Fibroblast of mammary gland (primary cell): ENCODE results near the gene ABCC10.
"Not testable (repeated sequence)": the region's sequence is repeated elsewhere in the genome, so short reads cannot be mapped to it uniquely, and the experiment has no call there.

Experiments
- DNase-seq: peaks from one replicate; pipeline ENCODE4 v3.0.0-alpha.2; 2010; ENCODE audit warnings: low read depth
- H3K4me3 ChIP-seq: 2 replicates; pipeline ENCODE4 v1.5.1; 2011; ENCODE audit warnings: low read depth, mild to moderate bottlenecking, low read length, moderate library complexity; ENCODE audit not compliant: control insufficient read depth
- CTCF ChIP-seq: conservative IDR thresholded peaks from 2 replicates; pipeline ENCODE4 v1.5.1; 2011; ENCODE audit warnings: low read depth, low read length, inconsistent platforms; ENCODE audit not compliant: control insufficient read depth, insufficient read depth

ABCC10 gene

GRCh38 chr6:43427406-43428111 lies at the start of gene ABCC10:
Gene ABCC10, plus strand, starts transcription at chr6:43427541. Its CDS starts 438 bp downstream, at chr6:43427979.
- peak; percentile 37 for TF ChIP-seq CTCF
- peak within 1 kb of the TSS; percentile 95 for H3K4me3 ChIP-seq
- peak; percentile 98 for DNase-seq

DNA sequence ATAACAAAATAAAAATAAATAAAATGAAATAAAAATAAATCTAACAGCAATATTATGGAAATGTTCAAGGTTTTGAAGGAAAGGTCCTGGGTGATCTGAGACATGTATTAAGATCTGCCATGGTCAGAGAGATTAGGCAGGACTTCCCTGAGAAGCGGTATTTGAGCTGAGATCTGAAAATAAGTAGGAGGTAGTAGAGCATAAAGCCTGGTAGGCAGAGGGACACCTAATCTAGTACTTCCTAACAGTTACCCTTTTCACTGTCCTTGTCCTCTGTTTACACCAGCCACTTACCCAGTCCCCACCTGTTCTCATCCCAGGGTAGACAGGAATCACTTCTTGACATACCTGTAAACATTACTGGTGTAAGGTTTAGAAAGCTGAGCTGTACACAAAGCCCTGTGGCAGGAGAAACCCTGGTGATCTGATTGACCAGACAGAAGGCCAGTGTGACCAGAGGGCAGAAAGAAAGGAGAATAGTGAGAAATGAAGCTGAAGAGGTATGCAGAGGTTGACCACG lies 49.6 kb upstream of the ABCC10 start:
- H3K4me3 ChIP-seq: no peak overlapping the region
- no peak for TF ChIP-seq CTCF
- no peak for DNase-seq

- no peak overlapping the region for H3K4me3 ChIP-seq
- TF ChIP-seq CTCF: no peak
- no peak for DNase-seq
Observed at GRCh38 chr6:43378631-43379030, 48.7 kb upstream of the ABCC10 start.

GRCh38 chr6:43380858-43381257 lies 46.5 kb upstream of the ABCC10 start:
- not testable (repeated sequence) for H3K4me3 ChIP-seq, DNase-seq

DNA sequence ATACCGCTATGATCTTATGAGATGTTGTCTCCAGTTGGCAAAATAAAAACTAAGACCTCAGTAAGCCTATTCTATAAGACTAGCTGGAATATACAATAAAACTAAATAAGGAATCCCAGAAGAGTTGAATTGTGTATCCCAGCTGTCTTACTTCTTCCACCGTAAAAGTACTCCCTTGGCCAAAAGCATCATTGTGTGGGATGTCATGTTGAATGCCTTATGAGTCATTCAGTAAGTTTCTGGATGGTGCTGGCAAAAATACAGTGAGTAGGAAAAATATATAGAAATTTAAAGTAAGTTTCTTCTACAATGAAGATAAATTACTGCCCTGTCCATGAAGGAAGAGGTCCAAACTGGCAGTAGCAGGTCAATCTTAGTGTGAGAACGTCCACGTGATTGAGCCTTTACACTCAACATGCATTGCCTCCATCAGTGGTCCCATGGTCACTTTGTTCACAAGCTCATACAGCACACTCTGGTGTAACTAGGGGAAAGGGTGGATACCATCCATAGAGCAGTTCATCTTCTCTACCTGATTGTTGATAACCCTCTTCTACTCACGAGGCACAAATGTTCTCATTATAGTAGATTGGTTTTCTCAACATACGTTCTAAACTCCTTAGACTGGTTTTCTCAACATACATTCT lies 44.2 kb upstream of the ABCC10 start:
- no peak for TF ChIP-seq CTCF
- peak; percentile 83 for DNase-seq
- no peak overlapping the region for H3K4me3 ChIP-seq

DNA sequence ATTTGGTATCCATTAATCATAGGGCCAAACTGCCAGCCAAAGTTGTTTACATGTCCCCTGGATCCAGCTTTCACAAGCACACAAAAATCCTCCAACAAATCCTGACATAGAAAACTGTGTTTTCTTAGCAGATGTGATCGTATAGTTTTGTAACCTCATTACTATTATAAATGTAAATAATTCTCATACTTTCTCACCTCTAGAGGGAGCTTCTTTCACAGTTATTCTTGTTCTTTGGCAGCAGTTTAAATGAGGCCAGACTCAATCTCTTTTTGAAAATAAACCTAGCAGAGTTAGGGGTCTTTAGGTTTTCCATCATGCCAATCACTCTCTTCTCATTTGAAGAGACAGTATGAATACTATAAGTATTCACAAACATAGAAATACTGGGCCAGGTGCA lies 40.8 kb upstream of the ABCC10 start:
- DNase-seq: peak; percentile 45
- no peak overlapping the region for H3K4me3 ChIP-seq
- TF ChIP-seq CTCF: peak; percentile 47

- no peak for DNase-seq
- no peak overlapping the region for H3K4me3 ChIP-seq
- no peak for TF ChIP-seq CTCF
Observed at GRCh38 chr6:43389730-43390295, 37.5 kb upstream of the ABCC10 start.

- DNase-seq, H3K4me3 ChIP-seq: not testable (repeated sequence)
Observed at GRCh38 chr6:43390753-43391439, 36.4 kb upstream of the ABCC10 start.
